22Rv1 (cell line): Measurements from ENCODE around the gene AMPH.

Source experiments
- ZFX ChIP-seq: fragments of 450-650 bp; IDR thresholded peaks from 2 replicates; pipeline ENCODE4 v1.6.1; 2017; ENCODE audit warnings: antibody characterized with exemption, borderline replicate concordance
- TF ChIP-seq, protein P1 (sequence below): fragments of 450-650 bp; IDR thresholded peaks from 2 replicates; pipeline ENCODE4 v1.5.1; 2017; ENCODE audit warnings: mild to moderate bottlenecking

DNA sequence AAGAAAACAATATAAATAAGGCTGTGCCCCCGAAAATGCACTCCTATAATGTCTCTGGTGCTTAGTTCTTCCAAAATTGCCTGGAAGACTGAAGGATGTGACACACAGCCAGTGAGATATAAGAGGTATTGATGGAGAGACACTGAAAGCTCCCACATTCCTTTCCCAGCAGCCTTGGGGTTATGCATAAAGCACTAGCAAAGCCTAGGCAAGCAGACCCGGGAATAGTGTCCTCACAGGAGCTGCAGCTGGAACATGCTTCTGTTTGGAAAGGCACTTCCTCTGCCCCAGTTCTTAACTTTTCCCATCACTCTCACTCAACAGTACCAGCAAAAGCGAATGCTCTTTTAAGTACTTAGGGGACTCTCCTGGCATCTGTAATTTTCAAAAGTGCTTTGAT, 178.0 kb downstream of the AMPH start:
- TF ChIP-seq, protein P1, sequence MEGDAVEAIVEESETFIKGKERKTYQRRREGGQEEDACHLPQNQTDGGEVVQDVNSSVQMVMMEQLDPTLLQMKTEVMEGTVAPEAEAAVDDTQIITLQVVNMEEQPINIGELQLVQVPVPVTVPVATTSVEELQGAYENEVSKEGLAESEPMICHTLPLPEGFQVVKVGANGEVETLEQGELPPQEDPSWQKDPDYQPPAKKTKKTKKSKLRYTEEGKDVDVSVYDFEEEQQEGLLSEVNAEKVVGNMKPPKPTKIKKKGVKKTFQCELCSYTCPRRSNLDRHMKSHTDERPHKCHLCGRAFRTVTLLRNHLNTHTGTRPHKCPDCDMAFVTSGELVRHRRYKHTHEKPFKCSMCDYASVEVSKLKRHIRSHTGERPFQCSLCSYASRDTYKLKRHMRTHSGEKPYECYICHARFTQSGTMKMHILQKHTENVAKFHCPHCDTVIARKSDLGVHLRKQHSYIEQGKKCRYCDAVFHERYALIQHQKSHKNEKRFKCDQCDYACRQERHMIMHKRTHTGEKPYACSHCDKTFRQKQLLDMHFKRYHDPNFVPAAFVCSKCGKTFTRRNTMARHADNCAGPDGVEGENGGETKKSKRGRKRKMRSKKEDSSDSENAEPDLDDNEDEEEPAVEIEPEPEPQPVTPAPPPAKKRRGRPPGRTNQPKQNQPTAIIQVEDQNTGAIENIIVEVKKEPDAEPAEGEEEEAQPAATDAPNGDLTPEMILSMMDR, result no peak
- TF ChIP-seq ZFX, result no peak
